ENCODE results near the gene SLIT3.

GRCh38 chr5:169300468-169301385 is at the start of gene SLIT3:
- TF ChIP-seq ARNT (IDR thresholded peaks at IDR 0.05) (no peak), ZNF384 (IDR thresholded peaks at IDR 0.05) (no peak), FOXM1 (IDR thresholded peaks at IDR 0.05; ENCODE audit: borderline replicate concordance) (peak; percentile 76; the same call in 1 of the 2 replicates), FOXK2 (IDR thresholded peaks at IDR 0.05) (no peak), TARDBP (IDR thresholded peaks at IDR 0.05) (no peak), SP1 (IDR thresholded peaks at IDR 0.05) (no peak), BHLHE40 (IDR thresholded peaks at IDR 0.05; ENCODE audit: borderline replicate concordance) (no peak), LEF1 (IDR thresholded peaks at IDR 0.05; ENCODE audit: borderline replicate concordance) (no peak), FOXA1 (IDR thresholded peaks at IDR 0.05) (no peak), HDGF (IDR thresholded peaks at IDR 0.05; ENCODE audit: borderline replicate concordance) (no peak)
- TF ChIP-seq, protein P1, sequence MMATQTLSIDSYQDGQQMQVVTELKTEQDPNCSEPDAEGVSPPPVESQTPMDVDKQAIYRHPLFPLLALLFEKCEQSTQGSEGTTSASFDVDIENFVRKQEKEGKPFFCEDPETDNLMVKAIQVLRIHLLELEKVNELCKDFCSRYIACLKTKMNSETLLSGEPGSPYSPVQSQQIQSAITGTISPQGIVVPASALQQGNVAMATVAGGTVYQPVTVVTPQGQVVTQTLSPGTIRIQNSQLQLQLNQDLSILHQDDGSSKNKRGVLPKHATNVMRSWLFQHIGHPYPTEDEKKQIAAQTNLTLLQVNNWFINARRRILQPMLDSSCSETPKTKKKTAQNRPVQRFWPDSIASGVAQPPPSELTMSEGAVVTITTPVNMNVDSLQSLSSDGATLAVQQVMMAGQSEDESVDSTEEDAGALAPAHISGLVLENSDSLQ (IDR thresholded peaks at IDR 0.05): peak; percentile 87
